GM20000 (cell line): ENCODE data around the gene TNRC6A.

Source experiments
- DNase-seq: peaks from one replicate; pipeline ENCODE4 v3.0.0; 2012; ENCODE audit warnings: low spot score
- TF ChIP-seq, protein P1 (sequence below): IDR thresholded peaks from 2 replicates; pipeline ENCODE4 v1.5.1; 2012; ENCODE audit warnings: mild to moderate bottlenecking, control low read depth; ENCODE audit errors: extremely low read depth, missing control alignments

TNRC6A gene

DNA sequence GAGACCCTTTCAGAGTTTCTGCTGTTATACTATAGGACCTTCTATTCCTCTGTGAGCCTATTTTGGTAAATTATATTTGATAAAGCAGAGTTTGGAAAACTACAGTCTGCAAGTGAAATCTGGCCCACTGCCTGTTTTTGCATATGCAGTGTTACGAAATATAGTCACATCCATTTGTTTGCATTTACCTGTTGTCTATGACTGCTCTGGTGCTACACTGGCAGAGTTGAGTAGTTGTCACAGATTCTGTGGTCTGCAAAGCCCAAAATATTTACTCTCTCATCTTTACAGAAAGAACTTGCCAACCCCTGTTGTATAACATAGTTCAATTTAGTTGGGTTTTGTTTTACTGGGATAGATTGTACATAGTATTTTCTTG, 42.3 kb downstream of the TNRC6A start:
- TF ChIP-seq, protein P1, sequence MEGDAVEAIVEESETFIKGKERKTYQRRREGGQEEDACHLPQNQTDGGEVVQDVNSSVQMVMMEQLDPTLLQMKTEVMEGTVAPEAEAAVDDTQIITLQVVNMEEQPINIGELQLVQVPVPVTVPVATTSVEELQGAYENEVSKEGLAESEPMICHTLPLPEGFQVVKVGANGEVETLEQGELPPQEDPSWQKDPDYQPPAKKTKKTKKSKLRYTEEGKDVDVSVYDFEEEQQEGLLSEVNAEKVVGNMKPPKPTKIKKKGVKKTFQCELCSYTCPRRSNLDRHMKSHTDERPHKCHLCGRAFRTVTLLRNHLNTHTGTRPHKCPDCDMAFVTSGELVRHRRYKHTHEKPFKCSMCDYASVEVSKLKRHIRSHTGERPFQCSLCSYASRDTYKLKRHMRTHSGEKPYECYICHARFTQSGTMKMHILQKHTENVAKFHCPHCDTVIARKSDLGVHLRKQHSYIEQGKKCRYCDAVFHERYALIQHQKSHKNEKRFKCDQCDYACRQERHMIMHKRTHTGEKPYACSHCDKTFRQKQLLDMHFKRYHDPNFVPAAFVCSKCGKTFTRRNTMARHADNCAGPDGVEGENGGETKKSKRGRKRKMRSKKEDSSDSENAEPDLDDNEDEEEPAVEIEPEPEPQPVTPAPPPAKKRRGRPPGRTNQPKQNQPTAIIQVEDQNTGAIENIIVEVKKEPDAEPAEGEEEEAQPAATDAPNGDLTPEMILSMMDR: no peak
- DNase-seq: no peak

DNA sequence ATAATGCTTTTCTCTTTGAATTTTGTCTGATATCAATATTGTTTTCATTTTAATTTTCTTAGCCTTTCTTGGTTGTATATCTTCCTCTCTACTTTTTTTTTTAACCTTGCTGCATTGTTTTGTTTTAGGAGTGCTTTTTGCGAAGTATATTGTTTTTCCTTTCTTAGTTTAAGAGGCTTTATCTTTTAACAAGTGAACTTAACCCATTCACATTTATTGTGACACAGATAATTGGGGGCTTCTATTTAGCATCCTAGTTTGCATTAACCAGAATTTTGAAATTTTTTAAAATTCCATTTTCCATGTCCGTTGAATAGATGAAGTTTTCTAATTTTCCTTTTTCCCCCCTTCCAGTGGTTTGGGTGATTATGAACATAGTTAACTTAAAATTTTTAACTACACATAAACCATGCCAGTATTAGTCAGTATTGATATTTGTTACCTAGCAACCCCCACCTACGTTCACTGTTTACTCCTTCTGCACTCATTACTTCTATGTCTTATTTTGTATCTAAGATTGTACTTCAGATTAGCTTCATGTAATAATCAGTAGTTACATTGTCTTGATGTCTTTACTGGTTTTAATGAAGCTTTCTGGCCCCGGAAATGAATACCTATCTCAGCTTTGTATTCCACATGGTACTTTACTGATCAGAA, 44.4 kb downstream of the TNRC6A start:
- TF ChIP-seq, protein P1: no peak
- DNase-seq: no peak

DNA sequence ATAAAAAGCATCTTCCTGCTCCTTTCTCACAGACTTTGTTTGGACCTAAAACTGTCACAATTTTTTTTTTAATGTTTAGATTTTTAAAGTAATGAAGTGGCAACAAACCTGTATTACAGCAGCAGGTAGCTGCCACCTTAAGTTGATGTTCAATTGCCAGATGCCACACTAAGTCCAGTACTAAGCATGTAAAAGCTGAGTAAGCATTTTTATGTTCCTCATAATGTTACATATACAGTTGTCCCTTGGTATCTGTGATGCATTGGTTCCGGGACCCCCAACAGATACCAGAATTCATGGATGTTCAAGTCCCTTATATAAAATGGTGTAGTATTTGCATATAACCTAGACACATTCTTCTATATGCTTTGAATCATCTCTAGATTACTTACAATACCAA, 45.1 kb downstream of the TNRC6A start:
- TF ChIP-seq, protein P1: no peak
- no peak for DNase-seq

DNA sequence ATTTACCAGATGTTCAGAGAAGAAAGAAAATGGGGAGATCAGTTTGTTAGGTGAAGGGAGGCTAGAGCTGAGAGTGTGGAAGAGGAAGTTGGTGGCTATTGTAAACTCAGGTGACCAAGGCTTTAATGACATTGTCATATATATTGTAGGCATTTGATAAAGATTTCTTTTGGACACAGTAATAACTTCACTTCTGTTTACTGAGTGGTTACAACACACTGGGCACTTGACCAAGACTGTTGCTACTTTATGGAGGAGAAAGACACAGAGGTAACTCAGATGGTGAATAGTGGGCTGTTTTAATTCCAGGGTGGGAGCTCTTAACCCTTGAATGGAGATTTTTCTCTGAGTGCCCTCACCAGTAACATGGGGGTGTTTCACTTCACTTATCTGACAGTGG, 46.0 kb downstream of the TNRC6A start:
- DNase-seq: no peak
- TF ChIP-seq, protein P1: no peak

DNA sequence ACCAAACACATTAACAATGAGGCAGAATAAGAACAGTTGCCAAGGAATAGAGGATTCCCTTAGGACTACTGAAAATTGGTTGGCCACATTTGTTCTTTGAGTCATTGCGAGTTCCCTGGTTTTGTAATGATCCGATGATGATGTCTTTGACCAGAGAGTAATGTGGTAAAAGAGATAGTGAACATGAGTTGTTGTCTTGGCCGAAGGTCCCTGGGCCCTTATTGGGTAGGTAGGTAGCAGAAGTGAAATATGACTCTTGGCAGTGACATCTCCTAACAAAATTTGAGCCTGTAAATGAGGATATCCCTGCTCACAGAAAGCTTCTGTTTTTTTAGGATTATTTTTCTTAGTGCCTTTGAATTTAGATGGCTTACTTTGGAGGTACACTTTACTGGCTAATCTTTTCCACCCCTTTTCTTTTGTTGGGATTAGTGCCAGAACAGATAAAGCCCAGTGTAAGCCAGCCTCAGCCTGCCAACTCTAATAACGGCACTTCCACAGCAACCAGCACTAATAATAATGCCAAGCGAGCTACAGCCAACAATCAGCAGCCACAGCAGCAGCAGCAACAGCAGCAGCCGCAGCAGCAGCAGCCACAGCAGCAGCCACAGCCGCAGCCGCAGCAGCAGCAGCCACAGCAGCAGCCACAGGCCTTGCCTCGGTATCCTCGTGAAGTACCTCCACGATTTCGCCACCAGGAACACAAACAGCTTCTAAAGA, 47.2 kb downstream of the TNRC6A start:
- DNase-seq: no peak
- TF ChIP-seq, protein P1: no peak

DNA sequence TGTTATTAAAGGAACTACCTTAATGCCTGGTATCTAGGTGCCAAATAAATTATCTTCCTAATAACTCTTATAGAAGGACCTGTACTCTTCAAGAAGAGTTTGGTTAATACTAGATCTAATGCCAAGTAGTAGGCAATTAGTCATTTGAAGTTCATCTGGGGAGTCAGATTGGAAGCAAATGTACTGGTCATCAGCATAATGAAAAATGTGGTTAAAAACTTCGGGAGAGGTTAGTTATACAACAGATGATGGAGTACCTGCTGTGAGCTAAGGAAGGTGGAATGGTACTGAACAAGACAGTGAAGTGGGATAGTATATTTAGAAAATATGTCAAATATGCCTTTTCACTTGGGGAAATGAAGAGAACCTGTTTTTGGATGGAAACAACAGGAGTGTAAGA, 49.2 kb downstream of the TNRC6A start:
- no peak for DNase-seq
- TF ChIP-seq, protein P1: no peak

DNA sequence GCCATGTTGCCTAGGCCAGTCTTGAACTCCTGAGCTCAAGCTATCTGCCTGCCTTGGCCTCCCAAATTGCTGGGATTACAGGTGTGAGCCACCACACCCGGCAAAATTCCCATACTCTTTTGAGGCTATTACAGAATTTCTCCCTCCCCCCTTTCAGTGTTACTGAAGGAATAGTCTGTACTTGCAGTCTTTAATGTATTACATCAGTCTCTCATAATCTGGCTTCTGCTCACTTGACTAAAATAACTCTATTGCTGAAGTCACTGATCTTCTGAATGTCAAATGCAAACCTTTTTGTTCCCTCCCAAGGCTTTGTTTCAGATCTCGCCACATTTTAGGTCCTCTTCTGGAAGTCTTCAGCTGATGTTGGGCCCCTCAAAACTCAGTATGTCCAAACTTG, 51.8 kb downstream of the TNRC6A start:
- no peak for DNase-seq

More for the DNA sequence above, 51.8 kb downstream of the TNRC6A start:
- TF ChIP-seq, protein P1: no peak
